ENCODE measurements around the gene ZKSCAN5.

Gene ZKSCAN5

DNA sequence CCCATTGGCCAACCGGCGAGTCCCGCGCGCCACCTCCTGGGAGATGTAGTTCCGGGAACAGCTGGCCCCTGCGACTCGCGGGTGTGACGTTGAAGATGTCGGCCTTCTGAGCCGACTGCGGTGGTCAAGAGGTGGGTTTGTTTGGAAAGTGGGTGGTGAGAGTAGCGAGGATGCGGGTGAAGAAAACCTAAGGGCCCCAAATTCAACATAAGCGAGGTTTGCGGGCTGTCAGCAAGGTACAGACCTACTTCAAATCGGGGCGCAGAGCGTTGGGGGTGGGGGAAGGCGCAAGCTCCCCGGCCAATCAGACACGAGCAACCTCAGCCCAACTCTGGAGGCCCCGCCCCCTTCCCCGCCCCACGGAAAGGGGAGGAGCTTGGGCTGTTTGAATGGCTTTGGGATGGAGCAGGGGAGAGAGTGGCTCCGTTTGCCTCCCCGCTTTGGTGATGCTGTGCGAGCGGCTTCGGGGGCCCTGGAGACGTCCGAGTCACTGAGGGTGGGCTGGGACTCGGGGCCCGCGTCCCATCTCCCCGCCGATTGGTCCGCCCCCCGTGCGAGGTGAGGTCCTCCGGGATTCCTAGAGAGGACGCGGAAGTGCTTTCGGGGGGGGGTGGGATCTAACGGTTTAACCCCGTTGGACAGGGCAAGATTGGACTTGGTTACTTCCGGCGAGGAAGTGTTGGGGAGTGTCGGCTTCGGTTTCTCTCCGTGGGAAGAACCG lies at the start of gene ZKSCAN5:
ZKSCAN5 (plus strand) TSS at position 60 of the 721 bp plus-strand sequence. CDS start 1,383 bp downstream, outside the sequence.
- DNase-seq (ENCODE audit: low read depth): peak; percentile 98

DNA sequence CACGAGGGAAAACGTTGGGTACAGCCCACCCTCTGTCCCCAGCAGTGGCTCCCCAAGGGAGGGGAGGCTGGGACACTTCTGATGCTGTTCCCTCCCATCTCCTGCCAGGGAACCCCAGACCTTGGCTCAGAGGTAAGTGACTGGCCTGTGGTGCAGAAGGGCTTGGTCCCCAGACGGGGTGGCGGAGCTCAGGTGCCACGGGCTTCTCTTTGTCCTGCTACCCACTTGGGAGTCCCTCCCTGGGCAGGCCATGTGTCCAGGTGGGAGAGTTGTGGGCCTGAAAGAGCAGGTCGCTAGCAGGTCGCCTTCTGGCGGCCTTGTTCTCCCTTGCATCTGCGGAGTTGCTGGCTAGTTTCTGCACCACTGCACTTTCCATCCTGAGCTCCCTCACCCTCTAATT lies 48.6 kb upstream of the ZKSCAN5 start:
- DNase-seq (ENCODE audit: low read depth): no peak

DNA sequence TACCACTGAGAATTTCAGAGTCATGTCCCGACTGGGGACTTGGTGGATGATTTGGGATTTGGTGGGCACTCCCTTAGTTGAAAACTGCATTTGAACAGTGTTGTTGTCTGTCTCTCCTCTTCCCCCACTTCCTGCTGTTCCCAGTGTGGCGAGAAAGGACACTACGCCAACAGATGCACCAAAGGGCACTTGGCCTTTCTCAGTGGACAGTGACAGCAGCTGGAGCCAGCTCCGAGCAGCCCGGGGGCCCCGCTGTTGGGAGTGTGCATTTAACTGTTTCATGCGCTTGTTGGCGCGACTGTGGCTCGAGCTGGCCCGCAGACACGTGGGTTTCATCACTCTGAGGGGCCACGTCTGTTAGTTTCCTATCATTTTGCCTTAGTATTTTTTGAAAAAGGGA lies 48.2 kb upstream of the ZKSCAN5 start:
- DNase-seq (ENCODE audit: low read depth): no peak

DNA sequence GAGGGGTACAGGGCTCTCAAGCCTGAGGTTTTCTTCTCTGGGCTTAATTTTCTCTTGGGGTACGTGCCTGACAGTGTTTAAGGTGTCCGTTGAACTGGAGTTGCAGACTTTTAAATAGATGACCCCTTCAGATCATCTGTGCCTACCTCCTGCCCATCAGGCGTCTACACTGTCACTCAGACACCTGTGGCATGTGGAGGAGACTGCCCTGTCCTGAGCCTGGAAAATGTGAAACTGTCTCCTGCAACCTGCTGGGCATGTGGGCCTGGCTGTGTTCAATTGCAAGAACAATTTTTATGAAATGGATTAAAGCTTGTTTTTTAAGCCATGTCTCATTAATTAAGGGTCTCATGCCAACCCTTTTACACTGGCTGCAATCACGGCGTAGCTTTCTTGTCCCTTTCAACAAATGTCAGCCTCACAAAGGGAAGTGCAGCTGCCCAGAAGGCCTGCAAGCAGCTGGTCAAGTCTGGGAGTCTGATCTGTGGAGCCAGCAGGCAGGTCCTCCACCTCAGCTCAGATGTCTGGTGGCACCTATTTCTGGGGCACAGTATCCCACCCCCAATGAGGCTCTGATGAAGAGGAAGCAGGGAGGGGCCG lies 47.3 kb upstream of the ZKSCAN5 start:
- no peak for DNase-seq (ENCODE audit: low read depth)

DNA sequence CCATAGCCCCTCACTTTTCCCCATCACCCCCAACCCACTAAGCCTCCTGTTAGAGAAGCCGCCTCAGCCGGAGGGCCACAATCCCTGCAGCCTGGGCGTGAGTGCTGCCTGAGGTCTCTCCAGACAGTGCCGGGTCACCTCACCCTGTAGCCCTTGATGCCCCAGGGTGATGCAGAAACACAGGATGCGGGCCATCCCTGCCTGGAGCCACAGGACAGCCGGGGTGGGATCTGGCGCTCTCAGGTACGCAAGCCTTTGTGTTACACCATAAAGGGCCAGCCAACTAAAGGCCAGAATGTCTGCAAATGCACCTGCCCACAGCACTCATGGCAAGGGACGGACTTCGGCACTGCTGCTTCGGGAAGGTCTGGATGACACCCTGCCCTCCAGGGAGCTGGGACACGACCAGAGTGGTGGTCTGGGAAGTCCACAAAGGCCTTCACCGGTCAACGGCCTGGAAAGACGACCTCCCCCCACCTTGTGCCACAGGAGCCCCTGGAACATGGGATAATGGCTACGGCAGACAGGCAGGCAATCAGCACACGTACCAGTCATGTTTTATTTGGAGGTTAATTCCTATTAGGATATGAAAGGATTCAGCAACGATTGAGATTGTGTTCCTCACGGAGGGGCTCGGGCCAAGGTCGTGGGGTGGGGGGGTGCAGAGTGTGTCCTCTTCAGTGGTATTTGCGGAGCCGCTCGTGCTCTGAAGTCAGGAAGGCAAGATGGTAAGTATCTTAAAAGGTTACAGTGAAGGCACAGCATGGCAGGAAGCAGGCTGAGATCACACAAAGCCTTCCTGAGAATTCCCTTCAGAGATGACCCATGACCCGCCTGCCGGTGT lies 46.6 kb upstream of the ZKSCAN5 start:
- DNase-seq (ENCODE audit: low read depth): no peak

DNA sequence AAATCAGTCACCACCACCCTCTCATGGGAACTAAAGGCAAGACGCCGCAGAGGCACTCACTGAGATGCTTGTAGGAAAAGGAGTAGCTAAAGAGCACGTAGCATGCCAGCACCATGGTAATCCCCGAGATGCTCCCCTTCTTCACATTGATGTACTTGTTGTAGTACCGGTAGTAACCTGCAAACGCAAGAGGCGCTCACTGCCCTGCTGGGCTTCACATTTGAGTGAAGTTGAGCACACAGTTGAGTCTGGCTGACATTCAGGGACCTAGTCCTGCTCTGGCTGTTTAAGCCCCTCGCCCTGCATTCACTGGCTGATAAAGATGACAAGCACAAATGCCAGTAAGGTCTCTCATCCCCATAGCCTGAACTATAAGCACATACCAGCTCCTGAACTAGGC lies 45.4 kb upstream of the ZKSCAN5 start:
- peak; percentile 42 for DNase-seq (ENCODE audit: low read depth)

DNA sequence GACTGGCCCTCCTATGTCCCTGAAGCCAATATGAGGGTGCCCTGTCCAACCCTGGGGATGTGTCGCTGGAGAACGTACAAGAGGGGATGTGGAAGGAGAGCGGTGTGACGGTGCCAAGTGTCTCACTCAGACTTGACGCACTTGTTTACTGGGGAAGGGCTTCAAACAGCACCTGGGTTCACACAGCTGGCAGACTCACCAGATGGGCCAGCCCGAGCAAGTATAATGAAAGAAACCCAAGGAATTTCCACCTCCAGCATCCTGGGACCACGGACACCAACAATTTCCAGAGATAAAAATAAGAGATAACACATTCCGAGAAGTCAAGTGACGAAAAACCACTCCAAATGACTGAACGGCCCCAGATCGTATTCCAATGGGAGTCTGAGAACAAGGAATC lies 43.8 kb upstream of the ZKSCAN5 start:
- DNase-seq (ENCODE audit: low read depth): no peak

DNA sequence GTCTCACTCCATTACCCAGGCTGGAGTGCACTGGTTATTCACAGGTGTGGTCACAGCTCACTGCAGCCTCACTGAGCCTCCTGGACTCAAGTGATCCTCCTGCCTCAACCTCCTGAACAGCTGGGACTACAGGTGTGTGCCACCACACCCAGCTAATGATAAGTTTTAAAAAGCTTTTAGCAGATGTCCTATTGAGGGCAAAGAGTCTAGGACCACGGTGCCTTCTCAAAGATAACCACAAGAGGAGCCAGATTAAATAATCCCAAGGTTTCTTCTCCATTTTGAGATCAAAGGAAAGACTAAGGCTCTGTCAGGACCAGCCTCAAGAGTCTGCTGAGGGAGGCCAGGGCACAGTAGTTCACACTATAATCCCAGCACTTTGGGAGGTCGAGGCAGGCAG lies 43.2 kb upstream of the ZKSCAN5 start:
- DNase-seq (ENCODE audit: low read depth): no peak

DNA sequence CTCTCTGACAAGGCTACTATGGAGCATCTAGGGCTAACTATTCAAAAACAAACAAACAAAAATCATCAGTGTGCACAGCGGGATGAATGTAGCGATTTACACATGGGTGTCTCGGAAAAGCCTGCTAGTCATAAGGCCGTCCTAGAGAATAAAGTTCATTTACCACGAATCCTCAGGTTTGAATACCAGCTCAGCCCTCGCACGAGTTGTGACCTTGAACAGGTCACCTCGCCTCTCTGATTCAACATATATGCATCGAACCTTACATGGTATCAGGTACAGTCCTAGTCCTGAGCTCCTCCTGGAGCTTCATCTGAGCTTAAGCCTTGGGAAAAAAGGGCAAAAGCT lies 39.1 kb upstream of the ZKSCAN5 start:
- peak; percentile 16 for DNase-seq (ENCODE audit: low read depth)

DNA sequence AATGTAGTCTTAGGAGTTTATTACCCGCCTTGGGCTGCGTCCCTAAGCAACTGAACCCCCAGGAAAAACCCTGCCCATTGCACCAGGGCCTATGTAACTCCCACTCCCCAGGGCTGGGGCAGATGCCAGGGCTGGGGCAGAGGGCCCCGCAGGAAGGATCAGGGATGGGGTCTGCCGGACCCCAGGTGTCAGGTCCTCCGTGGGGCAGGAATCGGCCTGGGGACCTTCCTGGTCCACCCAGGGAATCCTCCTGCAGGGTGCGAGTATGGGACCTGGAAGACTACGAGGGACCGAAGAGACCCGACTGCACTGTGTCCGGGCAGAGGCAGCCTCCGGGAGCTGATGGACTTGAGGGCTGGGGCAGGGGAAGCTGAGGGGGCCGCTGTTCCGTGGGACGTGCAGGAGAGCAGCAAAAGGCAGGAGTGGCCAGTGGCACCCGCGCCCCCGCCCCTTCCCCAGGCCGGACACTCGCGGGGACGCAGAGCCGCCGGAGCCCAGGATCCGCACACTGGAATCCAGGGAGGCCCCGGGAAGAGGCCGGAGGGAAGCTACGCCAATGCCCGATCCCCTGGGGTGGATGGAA lies 36.0 kb upstream of the ZKSCAN5 start:
- DNase-seq (ENCODE audit: low read depth): no peak

DNA sequence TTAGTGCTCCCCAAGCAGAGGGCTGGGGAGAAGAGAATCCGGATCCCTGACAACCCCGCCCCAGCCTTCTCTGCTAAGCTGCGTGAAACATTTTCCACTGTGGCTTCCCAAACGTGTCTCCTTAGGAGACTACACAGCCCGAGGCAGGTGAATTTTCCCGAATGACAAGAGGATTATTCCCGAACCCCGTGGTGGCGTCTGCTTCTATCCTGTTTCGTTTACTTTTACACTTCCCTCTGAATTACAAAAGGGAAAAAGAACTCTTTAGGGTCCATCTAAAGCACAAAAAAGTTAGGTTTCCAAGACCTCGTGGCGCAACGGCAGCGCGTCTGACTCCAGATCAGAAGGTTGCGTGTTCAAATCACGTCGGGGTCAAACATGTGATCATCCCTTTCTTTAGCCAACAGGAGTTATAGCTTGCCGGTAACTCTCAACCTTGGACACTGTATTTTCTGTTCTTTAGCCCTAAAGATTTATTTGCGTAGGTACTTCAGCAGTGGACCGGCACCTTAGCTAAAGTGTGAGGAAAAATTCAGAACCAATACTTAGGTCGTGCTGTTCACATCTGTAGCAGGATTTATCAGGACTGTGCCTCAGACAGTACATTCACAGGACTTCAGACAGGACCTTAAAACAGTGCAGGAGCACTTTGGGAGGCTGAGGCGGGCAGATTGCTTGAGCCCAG lies 34.9 kb upstream of the ZKSCAN5 start:
- peak; percentile 36 for DNase-seq (ENCODE audit: low read depth)

DNA sequence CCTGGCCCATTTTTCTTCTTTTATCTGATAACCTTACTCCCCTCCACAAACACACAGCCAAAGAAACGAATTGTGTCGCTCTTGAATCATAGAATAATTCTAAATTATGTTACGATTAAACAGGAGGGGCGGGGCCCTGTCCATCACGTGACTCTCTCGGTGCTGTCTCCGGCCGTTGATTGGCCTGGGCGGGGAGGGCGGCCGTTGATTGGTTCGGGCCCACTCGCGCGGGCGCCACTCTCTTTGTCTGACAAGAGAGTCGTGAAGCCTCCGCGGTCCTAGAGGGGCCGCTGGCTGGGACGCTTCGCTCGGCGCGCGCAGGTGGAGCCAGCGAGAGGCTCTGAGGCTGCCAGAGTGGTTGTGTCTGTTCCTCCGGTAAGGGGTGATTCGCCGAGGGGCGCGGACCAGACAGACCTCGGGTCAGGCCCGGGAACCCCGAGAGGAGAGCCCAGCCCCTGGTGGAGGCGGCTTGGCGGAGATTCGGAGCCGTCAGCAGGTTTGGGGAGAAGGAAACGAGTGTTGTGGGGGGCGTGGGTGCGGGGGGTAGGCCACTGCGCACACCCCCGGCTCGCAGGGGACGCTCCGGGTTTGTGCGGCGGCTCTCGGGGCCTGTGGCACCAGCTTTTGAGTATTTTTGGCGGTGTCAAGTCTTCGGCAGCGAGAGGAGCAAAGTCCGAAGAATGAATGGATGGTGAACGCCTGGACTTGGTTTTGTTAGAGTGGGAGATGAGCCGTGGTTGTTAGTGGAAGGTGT lies 31.7 kb upstream of the ZKSCAN5 start, which contains the start of gene ZNF789:
ZNF789 (plus strand) TSS at position 330 of the 754 bp plus-strand sequence. CDS start 3,567 bp downstream, outside the sequence.
- peak; percentile 96 for DNase-seq (ENCODE audit: low read depth)

DNA sequence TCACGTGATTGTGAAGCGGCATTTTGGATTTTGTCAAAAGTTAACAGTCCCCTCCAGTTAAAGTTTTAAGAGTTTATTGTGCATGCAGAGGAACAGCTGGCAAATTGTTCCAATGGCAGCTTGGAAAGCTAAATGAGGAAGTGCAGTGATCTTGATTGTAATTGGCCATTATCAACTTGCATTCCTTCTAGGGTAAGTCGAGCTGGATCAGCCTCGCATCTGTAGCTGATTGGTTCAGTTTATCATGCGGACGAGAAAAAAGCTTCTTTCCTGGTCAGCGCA lies 31.2 kb upstream of the ZKSCAN5 start:
- DNase-seq (ENCODE audit: low read depth): peak; percentile 91

DNA sequence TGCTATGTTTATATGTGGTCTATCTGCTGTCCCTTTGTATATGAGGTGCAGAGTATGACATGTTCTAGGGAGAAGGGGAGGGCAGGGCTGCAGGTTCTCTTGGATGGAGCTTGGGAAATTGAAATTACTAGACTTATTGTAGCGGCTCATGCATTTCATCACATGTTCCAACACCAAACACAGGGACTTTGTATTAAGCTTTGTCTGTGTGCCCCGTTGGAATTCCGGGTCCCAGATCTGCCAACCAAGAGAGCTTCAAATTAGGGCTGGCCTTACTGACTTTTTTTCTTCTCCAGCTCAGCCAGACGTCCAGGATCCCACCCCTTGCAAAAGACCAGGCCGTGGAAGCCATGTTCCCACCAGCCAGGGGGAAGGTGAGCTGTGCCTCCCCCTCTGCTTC lies 28.4 kb upstream of the ZKSCAN5 start:
- DNase-seq (ENCODE audit: low read depth): no peak

DNA sequence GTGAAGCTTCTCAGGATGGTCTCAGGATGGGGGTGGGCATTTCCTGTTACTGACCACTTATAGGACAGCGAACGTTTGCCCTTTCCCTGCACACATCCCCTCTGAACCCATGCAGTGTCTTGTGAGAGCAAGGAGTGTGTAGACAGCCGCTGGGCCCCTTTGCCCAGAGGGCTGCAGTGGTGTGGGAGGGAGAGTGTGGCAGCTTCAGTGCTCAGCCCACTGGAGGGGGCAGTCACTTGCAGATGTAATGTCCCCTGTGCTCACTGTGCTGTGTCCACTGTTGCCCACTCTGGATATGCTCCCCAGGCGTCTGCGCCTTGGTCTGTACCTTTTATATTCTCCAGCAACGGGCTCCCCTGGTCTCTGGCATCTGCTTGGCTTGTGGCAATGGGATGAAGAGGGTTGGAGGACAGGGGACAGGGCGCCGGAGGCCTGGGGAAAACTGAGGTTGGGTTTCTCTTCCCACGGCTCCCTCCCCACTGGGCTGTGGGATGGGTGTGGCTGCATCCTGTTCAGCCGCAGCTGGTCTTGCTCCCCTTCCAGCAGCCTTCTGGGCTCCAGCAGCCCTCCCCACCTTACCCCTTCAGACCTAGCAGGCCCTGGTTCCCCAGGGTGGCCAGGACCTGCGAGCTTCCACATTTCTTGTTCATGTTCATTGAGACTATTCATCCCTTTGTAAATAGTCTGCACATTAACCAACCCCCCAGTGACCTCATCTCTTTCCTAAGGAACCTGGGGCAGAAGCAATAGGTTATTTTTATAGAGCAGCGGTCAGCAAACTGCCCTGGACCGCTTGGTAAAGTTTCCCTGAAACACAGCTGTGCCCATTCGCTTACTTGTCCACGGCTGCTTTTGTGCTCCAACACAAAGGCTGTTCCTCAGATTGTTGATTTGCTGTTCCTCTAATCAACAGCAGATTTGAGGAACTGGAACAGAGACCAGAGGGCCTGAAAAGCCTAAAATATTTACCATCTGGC lies 25.7 kb upstream of the ZKSCAN5 start:
- no peak for DNase-seq (ENCODE audit: low read depth)

DNA sequence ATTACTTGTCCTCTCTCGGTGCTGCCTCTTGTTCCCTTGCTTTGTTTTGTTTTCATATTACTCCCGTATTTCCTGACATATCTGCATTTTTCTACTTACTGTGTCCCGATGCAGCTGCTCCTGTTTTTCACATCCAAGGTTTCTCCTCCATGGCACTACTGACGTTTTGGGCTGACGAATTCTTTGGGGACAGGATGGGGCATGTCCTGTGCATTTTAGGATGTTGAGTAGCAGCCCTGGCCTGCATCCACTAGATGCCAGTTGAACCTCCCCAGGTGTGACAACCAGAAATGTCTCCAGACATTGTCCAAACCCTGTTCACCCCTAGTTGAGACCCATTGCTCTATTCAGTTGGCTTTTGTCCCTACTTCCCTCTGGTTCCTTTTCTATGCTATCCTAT lies 19.4 kb upstream of the ZKSCAN5 start:
- DNase-seq (ENCODE audit: low read depth): no peak

DNA sequence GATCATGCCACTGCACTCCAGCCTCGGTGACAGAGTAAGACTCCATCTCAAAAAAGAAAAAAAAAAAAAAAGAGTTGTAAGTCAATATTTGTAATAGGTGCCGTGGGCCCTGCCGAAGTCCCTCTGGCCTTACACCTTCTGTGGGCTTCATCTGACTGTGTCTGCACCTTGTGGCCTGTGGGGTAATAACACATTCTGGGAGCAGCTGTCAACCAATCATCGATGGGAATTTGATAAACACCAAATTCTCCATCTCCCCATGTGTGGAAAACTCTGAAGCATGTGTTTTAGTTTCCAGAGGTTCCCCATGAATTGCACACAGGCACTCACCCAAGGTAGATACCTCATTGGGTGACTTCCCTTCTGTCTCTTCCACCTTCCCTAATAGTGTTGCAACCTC lies 15.2 kb upstream of the ZKSCAN5 start:
- DNase-seq (ENCODE audit: low read depth): no peak

DNA sequence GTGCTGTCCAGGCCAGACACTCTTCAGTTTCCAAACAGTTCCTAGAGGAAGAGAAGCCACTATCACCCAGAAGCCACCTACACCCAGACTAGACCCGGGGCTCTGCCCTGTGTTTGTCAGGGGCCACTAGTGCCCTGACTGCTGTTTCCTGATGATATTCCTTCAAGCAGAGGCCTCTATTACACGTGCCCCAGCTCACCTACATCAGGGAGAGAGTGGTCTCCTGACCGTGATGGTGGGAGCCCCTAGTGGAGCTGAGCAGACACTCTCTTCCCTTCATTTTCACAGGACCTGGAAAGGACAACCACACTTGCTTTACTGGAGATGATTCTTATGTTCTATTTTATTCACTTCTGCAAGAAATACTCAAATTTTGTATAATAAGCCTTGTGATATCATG lies 13.6 kb upstream of the ZKSCAN5 start:
- no peak for DNase-seq (ENCODE audit: low read depth)

DNA sequence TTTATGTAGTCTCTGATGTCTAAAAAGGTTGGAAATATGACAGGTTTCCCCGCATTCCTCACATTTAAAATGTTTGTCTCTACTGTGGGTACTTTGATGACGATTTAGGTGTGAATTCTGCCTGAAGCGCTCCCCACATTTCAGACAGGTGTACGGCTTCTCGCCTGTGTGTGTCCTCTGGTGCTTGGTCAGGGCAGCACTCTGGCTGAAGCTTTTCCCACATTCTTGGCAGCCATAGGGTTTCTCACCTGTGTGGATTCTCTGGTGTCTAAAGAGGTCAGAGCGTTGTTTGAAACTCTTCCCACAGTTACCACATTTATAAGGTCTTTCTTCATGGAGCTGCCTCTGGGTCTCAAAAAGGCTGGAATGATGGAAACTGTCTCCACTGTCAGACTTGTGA lies 10.6 kb upstream of the ZKSCAN5 start:
- DNase-seq (ENCODE audit: low read depth): no peak
